Measurements from ENCODE around the gene RNU5B-1.

RNU5B-1 gene

GRCh38 chr15:65289261-65289854 lies 15.1 kb upstream of the RNU5B-1 start:
- DNase-seq = no peak

- no peak for DNase-seq
These were observed 14.2 kb upstream of the RNU5B-1 start for GRCh38 chr15:65290228-65290627.

GRCh38 chr15:65292938-65293518 lies 11.4 kb upstream of the RNU5B-1 start:
- no peak for DNase-seq

- DNase-seq = no peak
These were observed 5.7 kb upstream of the RNU5B-1 start for GRCh38 chr15:65298731-65299130.

- no peak for DNase-seq
These were observed 3.5 kb upstream of the RNU5B-1 start for GRCh38 chr15:65300924-65301441.

- DNase-seq = no peak
These were observed 2.4 kb upstream of the RNU5B-1 start for GRCh38 chr15:65302061-65302460.

- peak; percentile 49 to 69 for DNase-seq
These were observed 643 bp upstream of the RNU5B-1 start for GRCh38 chr15:65303687-65304380.

GRCh38 chr15:65305150-65305758 lies 777 bp downstream of the RNU5B-1 start:
- no peak for DNase-seq

- DNase-seq = no peak
These were observed 1.3 kb downstream of the RNU5B-1 start for GRCh38 chr15:65305776-65306175.

- no peak for DNase-seq
These were observed 2.1 kb downstream of the RNU5B-1 start for GRCh38 chr15:65306551-65306950.

- no peak for DNase-seq
These were observed 3.5 kb downstream of the RNU5B-1 start for GRCh38 chr15:65307978-65308377.

- DNase-seq = no peak
These were observed 5.5 kb downstream of the RNU5B-1 start for GRCh38 chr15:65309882-65310418.

GRCh38 chr15:65310431-65311137 lies 6.1 kb downstream of the RNU5B-1 start:
- DNase-seq = no peak

- no peak for DNase-seq
These were observed 7.3 kb downstream of the RNU5B-1 start for GRCh38 chr15:65311760-65312159.

- DNase-seq = peak; percentile 55 to 60
These were observed 8.0 kb downstream of the RNU5B-1 start for GRCh38 chr15:65312400-65312916.

- peak; percentile 77 to 79 for DNase-seq
These were observed 14.4 kb downstream of the RNU5B-1 start for GRCh38 chr15:65318870-65319356.

- peak; percentile 14 to 26 for DNase-seq
These were observed 18.6 kb downstream of the RNU5B-1 start for GRCh38 chr15:65323071-65323511.

- DNase-seq = peak in 1 of 2 donors; percentile 46
These were observed 21.6 kb downstream of the RNU5B-1 start for GRCh38 chr15:65326117-65326526.

GRCh38 chr15:65326818-65327217 lies 22.3 kb downstream of the RNU5B-1 start:
- DNase-seq = no peak

- no peak for DNase-seq
These were observed 23.3 kb downstream of the RNU5B-1 start for GRCh38 chr15:65327651-65328393.
